HepG2 (cell line): ENCODE measurements around the gene MYL6. TPM values are rescaled to one million over a fixed set of nuclear protein-coding genes. Genes with fewer than 3 reads are reported as not detected.
"Not testable (repeated sequence)": the region's sequence is repeated elsewhere in the genome, so short reads cannot be mapped to it uniquely, and the experiment has no call there.

Experiments
- ATAC-seq: fragments of 200-7000 bp; cut with Tn5 transposase; 3 replicates; pipeline ENCODE4 v1.9.1; 2020; ENCODE audit warnings: mild to moderate bottlenecking, moderate library complexity
- BruUV-seq: library from RNA; stranded (reverse); fragments of 400-500 nt; replicated peaks from 2 replicates; lab custom pipeline; 2021; lab: Mats Ljungman, UMichigan
- CTCF ChIA-PET: fragments of 300-600 bp; formaldehyde crosslinking; extraction: SDS; loops from one replicate; lab custom pipeline; 2021; ENCODE audit warnings: low total read pairs, inconsistent platforms, low intra/inter-chr PET ratio; lab: Yijun Ruan, JAX
- POLR2A ChIA-PET: fragments of 350-600 bp; sonication (Branson Sonifier 250); formaldehyde crosslinking; loops from one replicate; lab custom pipeline; 2020; ENCODE audit warnings: antibody characterized with exemption, inconsistent platforms; lab: Yijun Ruan, JAX
- DNase-seq: peaks from one replicate; pipeline ENCODE4 v3.0.0-alpha.2; 2015; ENCODE audit warnings: low spot score
- FAIRE-seq: peaks from 3 replicates; lab custom pipeline; 2011; peaks lifted over from hg19 to GRCh38; lab: Jason Lieb, UNC
- H2AFZ ChIP-seq: one replicate; pipeline ENCODE4 v1.6.1; 2011; ENCODE audit warnings: low read length, inconsistent platforms
- H3K27ac ChIP-seq: fragments of 300-600 bp; 3 replicates; pipeline ENCODE4 v1.8.0; 2011; ENCODE audit warnings: mixed run types, mild to moderate bottlenecking, mixed read lengths, low read length, inconsistent platforms; ENCODE audit not compliant: insufficient read depth; ENCODE audit errors: extremely low read length
- H3K27me3 ChIP-seq, 2 experiments: fragments of 200-600 bp in 1 of 2; 2 replicates in 1 of 2; 3 replicates in 1 of 2; pipeline versions ENCODE4 v1.6.0 to v1.8.0; 2011; ENCODE audit warnings: low read length in 2 of 2, mild to moderate bottlenecking in 2 of 2, moderate library complexity in 2 of 2, inconsistent platforms in 1 of 2; ENCODE audit not compliant: insufficient read depth in 2 of 2, control insufficient read depth in 1 of 2
- H3K36me3 ChIP-seq, 2 experiments: fragments of 200-600 bp in 1 of 2; replicated peaks in 1 of 2; 2 replicates in 1 of 2; 3 replicates in 1 of 2; pipeline versions ENCODE4 v1.5.1 to v1.8.0; 2011; ENCODE audit warnings: low read length in 2 of 2, inconsistent platforms in 1 of 2; ENCODE audit not compliant: insufficient read depth in 2 of 2, control insufficient read depth in 1 of 2
- H3K4me1 ChIP-seq: 2 replicates; pipeline ENCODE4 v1.5.1; 2012; ENCODE audit warnings: low read length, inconsistent platforms; ENCODE audit not compliant: insufficient read depth
- H3K4me2 ChIP-seq: 2 replicates; pipeline ENCODE4 v1.6.0; 2011; ENCODE audit warnings: low read depth, low read length, inconsistent platforms
- H3K4me3 ChIP-seq, 3 experiments: fragments of 200-600 bp in 1 of 3; sonication (generic), shearing (Covaris generic) in 1 of 3; replicated peaks in 1 of 3; 2 replicates each; pipeline ENCODE4 v1.5.1; 2011 to 2016; ENCODE audit warnings: low read length in 3 of 3, inconsistent platforms in 2 of 3, low read depth in 2 of 3, mild to moderate bottlenecking in 2 of 3, control low read depth in 1 of 3, mixed read lengths in 1 of 3; ENCODE audit not compliant: insufficient read depth in 1 of 3
- H3K79me2 ChIP-seq: one replicate; pipeline ENCODE4 v1.6.1; 2011; ENCODE audit warnings: low read length, inconsistent platforms; ENCODE audit not compliant: insufficient read depth
- H3K9ac ChIP-seq: 2 replicates; pipeline ENCODE4 v1.6.0; 2011; ENCODE audit warnings: mild to moderate bottlenecking, low read depth, low read length, inconsistent platforms; ENCODE audit not compliant: insufficient read depth
- H3K9me3 ChIP-seq: 2 replicates; pipeline ENCODE4 v1.5.1; 2012; ENCODE audit warnings: mild to moderate bottlenecking, low read length
- H4K20me1 ChIP-seq: 2 replicates; pipeline ENCODE4 v1.6.0; 2011; ENCODE audit warnings: inconsistent platforms, mild to moderate bottlenecking, low read length, moderate library complexity; ENCODE audit not compliant: insufficient read depth
- WGBS: methylation state at CpG from one replicate; pipeline ENCODE4 v1.1.6; 2017; ENCODE audit warnings: low lambda C conversion rate; 5-methylcytosine and 5-hydroxymethylcytosine counted together
- in situ Hi-C: cut with HindIII; loops from 2 replicates; pipeline ENCODE4 v1.10.0; 2017; ENCODE audit warnings: low pct_unique_long_range_greater_than_20kb; ENCODE audit not compliant: extremely low pct_ligation_motif_present
- intact Hi-C: fragments of 100-400 bp; cut with micrococcal nuclease; formaldehyde crosslinking; loops from one replicate; pipeline ENCODE4 v1.10.0; 2022; ENCODE audit not compliant: unreplicated experiment
- polyA plus RNA-seq, 8 experiments: library from polyadenylated mRNA; depleted of rRNA in 3 of 8; stranded (reverse) in 7 of 8; unstranded in 1 of 8; fragments of >200 nt; fragmentation: Illumina TruSeq in 4 of 8; extraction: Trizol in 4 of 8; gene quantifications; 2 replicates each; pipeline versions ENCODE4 v1.2.1 to v1.2.3, GENCODE V29; 2011 to 2016; ENCODE audit warnings: low read depth in 4 of 8, missing spikeins in 1 of 8, mixed read lengths in 1 of 8; ENCODE audit not compliant: insufficient read depth in 1 of 8
- total RNA-seq, 5 experiments: library from RNA; depleted of rRNA; stranded (reverse); fragments of >200 nt; fragmentation: Illumina TruSeq; extraction: Trizol; gene quantifications; 2 replicates each; pipeline ENCODE4 v1.2.3, GENCODE V29; 2016; ENCODE audit warnings: low read depth in 1 of 5
- TF ChIP-seq, protein P1 (sequence below): sonication (generic); formaldehyde crosslinking; IDR thresholded peaks from 2 replicates; pipeline ENCODE4 v1.5.0; 2020; ENCODE audit warnings: mild to moderate bottlenecking, missing genetic modification reagents, moderate library complexity

MYL6 gene
- total and polyA plus RNA-seq, 2 of the 13 experiments (the other 11 are each of a cell fraction or from before 2014, with no cell fraction given): 1,127 to 1,192 TPM

DNA sequence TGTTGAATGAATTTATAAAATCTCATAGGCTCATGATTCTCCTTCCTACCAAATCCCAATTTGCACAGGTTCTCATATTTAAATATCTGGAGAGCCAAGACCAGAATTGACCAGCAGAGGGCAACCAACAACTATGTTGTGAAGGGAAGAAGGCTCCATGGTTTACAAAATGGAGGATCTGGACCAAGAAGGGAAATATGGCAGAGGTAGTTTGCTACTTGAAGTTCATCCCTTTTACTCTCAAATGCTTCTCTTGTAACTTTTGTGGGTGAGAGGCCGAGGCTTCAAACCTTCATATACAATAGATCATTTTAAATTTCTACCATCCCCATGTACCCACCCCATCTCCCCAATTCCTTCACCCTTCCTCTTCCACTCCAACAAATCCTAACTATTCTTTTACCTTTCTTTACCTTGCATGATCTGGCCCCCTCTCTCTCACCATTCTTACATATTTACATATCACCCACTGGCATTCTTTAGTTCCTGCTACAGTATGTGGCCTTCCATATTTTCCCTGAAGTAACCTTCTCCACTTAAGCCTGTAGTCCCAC is 34.9 kb downstream of the MYL6 start (continued):
- TF ChIP-seq, protein P1, sequence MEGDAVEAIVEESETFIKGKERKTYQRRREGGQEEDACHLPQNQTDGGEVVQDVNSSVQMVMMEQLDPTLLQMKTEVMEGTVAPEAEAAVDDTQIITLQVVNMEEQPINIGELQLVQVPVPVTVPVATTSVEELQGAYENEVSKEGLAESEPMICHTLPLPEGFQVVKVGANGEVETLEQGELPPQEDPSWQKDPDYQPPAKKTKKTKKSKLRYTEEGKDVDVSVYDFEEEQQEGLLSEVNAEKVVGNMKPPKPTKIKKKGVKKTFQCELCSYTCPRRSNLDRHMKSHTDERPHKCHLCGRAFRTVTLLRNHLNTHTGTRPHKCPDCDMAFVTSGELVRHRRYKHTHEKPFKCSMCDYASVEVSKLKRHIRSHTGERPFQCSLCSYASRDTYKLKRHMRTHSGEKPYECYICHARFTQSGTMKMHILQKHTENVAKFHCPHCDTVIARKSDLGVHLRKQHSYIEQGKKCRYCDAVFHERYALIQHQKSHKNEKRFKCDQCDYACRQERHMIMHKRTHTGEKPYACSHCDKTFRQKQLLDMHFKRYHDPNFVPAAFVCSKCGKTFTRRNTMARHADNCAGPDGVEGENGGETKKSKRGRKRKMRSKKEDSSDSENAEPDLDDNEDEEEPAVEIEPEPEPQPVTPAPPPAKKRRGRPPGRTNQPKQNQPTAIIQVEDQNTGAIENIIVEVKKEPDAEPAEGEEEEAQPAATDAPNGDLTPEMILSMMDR: peak; percentile 85

- H3K9me3 ChIP-seq, H3K27ac ChIP-seq, BruUV-seq, H3K4me3 ChIP-seq, H3K9ac ChIP-seq, H3K36me3 ChIP-seq, H4K20me1 ChIP-seq, H3K79me2 ChIP-seq, H3K27me3 ChIP-seq, DNase-seq, intact Hi-C loops, H3K4me2 ChIP-seq, ATAC-seq, H3K4me1 ChIP-seq, H2AFZ ChIP-seq, FAIRE-seq, CTCF ChIA-PET: not testable (repeated sequence)
- 73% methylated on average over 11 of the region's 11 CpGs for WGBS
- POLR2A ChIA-PET: interaction anchor here (1.5 kb wide), 1 partner anchor 9 kb away, joined by 3 read pairs; no protein-coding TSS in a partner anchor
- in situ Hi-C loops: loop anchor here (10.0 kb wide), 1 partner anchor 268 kb away; the partner anchor contains the start of gene SPRYD4
Observed at GRCh38 chr12:56196818-56197550, 38.8 kb downstream of the MYL6 start.
